Stimulated activated CD4-positive, alpha-beta T cell treated with anti-CD3 and anti-CD28 coated beads, Interleukin-1b, Interleukin-23, amount 100 ng/mL, for 4 hours (primary cell): ENCODE measurements around the gene STPG1.
"Not testable (repeated sequence)": the region's sequence is repeated elsewhere in the genome, so short reads cannot be mapped to it uniquely, and the experiment has no call there.

Experiments used
- DNase-seq, 2 donors: peaks; one replicate each; pipeline ENCODE4 v3.0.0-alpha.2; 2020; ENCODE audit warnings: low read depth in 2 of 2

The STPG1 gene

GRCh38 chr1:24413350-24414163 is at the start of gene STPG1:
STPG1 (minus strand) TSS chr1:24413782; CDS start chr1:24401388, 12,394 bp downstream.
- DNase-seq, result peak; percentile 60 to 66

- not testable (repeated sequence) for DNase-seq
Observed at GRCh38 chr1:24462128-24462527, 48.5 kb upstream of the STPG1 start.

GRCh38 chr1:24459551-24460266 is 46.1 kb upstream of the STPG1 start:
- no peak for DNase-seq

GRCh38 chr1:24457866-24458265 is 44.3 kb upstream of the STPG1 start:
- no peak for DNase-seq

GRCh38 chr1:24455272-24455671 is 41.7 kb upstream of the STPG1 start:
- DNase-seq, result no peak

- no peak for DNase-seq
Observed at GRCh38 chr1:24454673-24455072, 41.1 kb upstream of the STPG1 start.

GRCh38 chr1:24452922-24453485 is 39.4 kb upstream of the STPG1 start:
- no peak for DNase-seq

- no peak for DNase-seq
Observed at GRCh38 chr1:24451746-24452145, 38.2 kb upstream of the STPG1 start.

GRCh38 chr1:24450857-24451397 is 37.3 kb upstream of the STPG1 start:
- DNase-seq, result no peak

GRCh38 chr1:24450316-24450715 is 36.7 kb upstream of the STPG1 start:
- no peak for DNase-seq

- not testable (repeated sequence) for DNase-seq
Observed at GRCh38 chr1:24446446-24446845, 32.9 kb upstream of the STPG1 start.

- DNase-seq, result no peak
Observed at GRCh38 chr1:24443241-24443656, 29.7 kb upstream of the STPG1 start.

GRCh38 chr1:24442764-24443163 is 29.2 kb upstream of the STPG1 start:
- DNase-seq, result no peak

- no peak for DNase-seq
Observed at GRCh38 chr1:24441996-24442668, 28.6 kb upstream of the STPG1 start.

GRCh38 chr1:24441480-24441879 is 27.9 kb upstream of the STPG1 start:
- no peak for DNase-seq

- DNase-seq, result no peak
Observed at GRCh38 chr1:24440436-24440835, 26.9 kb upstream of the STPG1 start.

GRCh38 chr1:24438423-24438901 is 24.9 kb upstream of the STPG1 start:
- DNase-seq, result no peak

- no peak for DNase-seq
Observed at GRCh38 chr1:24437631-24438396, 24.2 kb upstream of the STPG1 start.

GRCh38 chr1:24435782-24436365 is 22.3 kb upstream of the STPG1 start:
- no peak for DNase-seq

- DNase-seq, result no peak
Observed at GRCh38 chr1:24427545-24427862, 13.9 kb upstream of the STPG1 start.
